ENCODE results near the gene WDR59.
"Not testable (repeated sequence)": the region's sequence is repeated elsewhere in the genome, so short reads cannot be mapped to it uniquely, and the experiment has no call there.

GRCh38 chr16:75013123-75013522 is 28.2 kb upstream of the WDR59 start:
- not testable (repeated sequence) for TF ChIP-seq POLR2A (IDR thresholded peaks at IDR 0.05; ENCODE audit: low read depth, low read length); POLR2AphosphoS5 (IDR thresholded peaks at IDR 0.05; ENCODE audit: low read depth, low read length); TAF1 (IDR thresholded peaks at IDR 0.05; ENCODE audit: low read depth, low read length); POU2F2 (IDR thresholded peaks at IDR 0.05; ENCODE audit: low read depth, low read length); PAX5 (IDR thresholded peaks at IDR 0.05; ENCODE audit: insufficient read depth, low read length, severe bottlenecking); SPI1 (IDR thresholded peaks at IDR 0.05; ENCODE audit: low read depth, low read length)
